Activated CD8-positive, alpha-beta memory T cell treated with anti-CD3 and anti-CD28 coated beads, Interleukin-2, amount 50 U/mL, for 24 hours (primary cell): ENCODE data around the gene KCNIP1.

ENCODE experiments used
- DNase-seq: peaks from one replicate; pipeline ENCODE4 v3.0.0-alpha.2; 2020; ENCODE audit errors: extremely low read depth

Gene KCNIP1

GRCh38 chr5:170715141-170715540 lies 211.3 kb downstream of the KCNIP1 start:
- no peak for DNase-seq

- DNase-seq, result no peak
Measured at GRCh38 chr5:170716396-170716795, 212.6 kb downstream of the KCNIP1 start.

- DNase-seq, result no peak
Measured at GRCh38 chr5:170719551-170719950, 215.7 kb downstream of the KCNIP1 start.

GRCh38 chr5:170720179-170720578 lies 216.4 kb downstream of the KCNIP1 start:
- DNase-seq, result no peak

GRCh38 chr5:170720984-170721383 lies 217.2 kb downstream of the KCNIP1 start:
- no peak for DNase-seq

GRCh38 chr5:170721681-170722080 lies 217.9 kb downstream of the KCNIP1 start:
- DNase-seq, result no peak

GRCh38 chr5:170722316-170722715 lies 218.5 kb downstream of the KCNIP1 start:
- DNase-seq, result no peak

GRCh38 chr5:170731052-170731451 lies 227.2 kb downstream of the KCNIP1 start:
- DNase-seq, result no peak

- DNase-seq, result no peak
Measured at GRCh38 chr5:170732685-170733084, 228.9 kb downstream of the KCNIP1 start.

- no peak for DNase-seq
Measured at GRCh38 chr5:170736966-170737365, 233.1 kb downstream of the KCNIP1 start.

GRCh38 chr5:170737591-170737990 lies 233.8 kb downstream of the KCNIP1 start:
- DNase-seq, result no peak

GRCh38 chr5:170738840-170739239 lies 235.0 kb downstream of the KCNIP1 start:
- DNase-seq, result no peak

GRCh38 chr5:170739446-170739845 lies 235.6 kb downstream of the KCNIP1 start:
- no peak for DNase-seq

- DNase-seq, result no peak
Measured at GRCh38 chr5:170740551-170741205, 236.9 kb downstream of the KCNIP1 start.

- DNase-seq, result no peak
Measured at GRCh38 chr5:170741801-170742200, 238.0 kb downstream of the KCNIP1 start.

GRCh38 chr5:170743876-170744212 lies 240.0 kb downstream of the KCNIP1 start:
- DNase-seq, result no peak

GRCh38 chr5:170745481-170746071 lies 241.8 kb downstream of the KCNIP1 start:
- DNase-seq, result no peak

- DNase-seq, result no peak
Measured at GRCh38 chr5:170746075-170746960, 242.5 kb downstream of the KCNIP1 start.

- no peak for DNase-seq
Measured at GRCh38 chr5:170746961-170747340, 243.1 kb downstream of the KCNIP1 start.

- no peak for DNase-seq
Measured at GRCh38 chr5:170747357-170747756, 243.5 kb downstream of the KCNIP1 start.

GRCh38 chr5:170747851-170748250 lies 244.0 kb downstream of the KCNIP1 start:
- DNase-seq, result no peak

GRCh38 chr5:170748951-170749471 lies 245.2 kb downstream of the KCNIP1 start:
- no peak for DNase-seq
